HCT116 (cell line): ENCODE measurements around the gene CDK14. TPM values are rescaled to one million over a fixed set of nuclear protein-coding genes. Genes with fewer than 3 reads are reported as not detected.

Source experiments
- ATAC-seq: fragments of 200-7000 bp; cut with Tn5 transposase; 2 replicates; pipeline ENCODE4 v1.9.1; 2020; ENCODE audit warnings: mild to moderate bottlenecking, moderate library complexity
- BruUV-seq: library from RNA; stranded (reverse); fragments of 400-500 nt; replicated peaks from 2 replicates; lab custom pipeline; 2021; lab: Mats Ljungman, UMichigan
- CTCF ChIA-PET: fragments of 300-600 bp; sonication (Branson Sonifier 250); formaldehyde crosslinking; loops from one replicate; lab custom pipeline; 2021; ENCODE audit warnings: antibody characterized with exemption; lab: Charles Lee
- POLR2A ChIA-PET: fragments of 300-600, 350-600 bp; sonication (Branson Sonifier 250); formaldehyde crosslinking; loops from one replicate; lab custom pipeline; 2021; ENCODE audit warnings: antibody characterized with exemption; lab: Charles Lee
- RAD21 ChIA-PET, 2 experiments: fragments of 300-600 bp; sonication (Branson Sonifier 250); formaldehyde crosslinking; loops; one replicate each; lab custom pipeline; 2023; ENCODE audit warnings: low total read pairs in 2 of 2; ENCODE audit not compliant: uncharacterized antibody in 2 of 2, unreplicated experiment in 2 of 2, low non-redundant PET in 1 of 2; lab: Charles Lee
- DNase-seq: peaks from one replicate; pipeline ENCODE4 v3.0.0-alpha.2; 2010; ENCODE audit warnings: low read depth, low spot score
- H2AFZ ChIP-seq: fragments of 200-600 bp; shearing (Covaris generic), sonication (generic); 2 replicates; pipeline ENCODE4 v1.6.1; 2017; ENCODE audit warnings: low read depth, mixed run types, mixed read lengths, antibody characterized with exemption, low read length; ENCODE audit not compliant: poor library complexity, severe bottlenecking
- H3K27ac ChIP-seq: 2 replicates; pipeline ENCODE4 v1.5.1; 2012; ENCODE audit warnings: low read depth, low read length
- H3K27me3 ChIP-seq: fragments of 200-600 bp; sonication (generic); 2 replicates; pipeline ENCODE4 v1.6.1; 2016; ENCODE audit warnings: mixed run types, low read length, mixed read lengths; ENCODE audit not compliant: insufficient read depth
- H3K36me3 ChIP-seq, 2 experiments: fragments of 200-500 bp in 1 of 2; fragments of 200-600 bp in 1 of 2; sonication (Bioruptor generic) in 1 of 2; sonication (generic) in 1 of 2; 2 replicates each; pipeline versions ENCODE4 v1.5.1 to v1.6.1; 2014 to 2016; ENCODE audit warnings: low read length in 2 of 2, inconsistent platforms in 1 of 2, mixed read lengths in 1 of 2, mixed run types in 1 of 2; ENCODE audit not compliant: insufficient read depth in 2 of 2, control insufficient read depth in 1 of 2
- H3K4me1 ChIP-seq, 2 experiments: fragments of 200-600 bp in 1 of 2; sonication (generic) in 1 of 2; 2 replicates each; pipeline versions ENCODE4 v1.5.1 to v1.6.1; 2012 to 2017; ENCODE audit warnings: low read length in 2 of 2, inconsistent platforms in 1 of 2, mild to moderate bottlenecking in 1 of 2, mixed read lengths in 1 of 2, mixed run types in 1 of 2, moderate library complexity in 1 of 2; ENCODE audit not compliant: insufficient read depth in 2 of 2, control insufficient read depth in 1 of 2
- H3K4me2 ChIP-seq: fragments of 200-600 bp; sonication (generic); 2 replicates; pipeline ENCODE4 v1.6.1; 2017; ENCODE audit warnings: mixed run types, low read length, mixed read lengths
- H3K4me3 ChIP-seq, 2 experiments: fragments of 200-600 bp in 1 of 2; sonication (generic) in 1 of 2; replicated peaks in 1 of 2; 2 replicates each; pipeline ENCODE4 v1.5.1; 2011 to 2016; ENCODE audit warnings: low read length in 2 of 2, control low read depth in 1 of 2, low read depth in 1 of 2, mild to moderate bottlenecking in 1 of 2, mixed read lengths in 1 of 2, mixed run types in 1 of 2
- H3K79me2 ChIP-seq: fragments of 200-600 bp; sonication (generic); 2 replicates; pipeline ENCODE4 v1.6.1; 2017; ENCODE audit warnings: mild to moderate bottlenecking, mixed run types, low read length, moderate library complexity, mixed read lengths; ENCODE audit not compliant: insufficient read depth
- H3K9ac ChIP-seq: fragments of 200-600 bp; sonication (generic); 2 replicates; pipeline ENCODE4 v1.6.1; 2016; ENCODE audit warnings: low read length, mixed read lengths
- H3K9me2 ChIP-seq: fragments of 200-600 bp; sonication (generic), shearing (Covaris generic); 2 replicates; pipeline ENCODE4 v1.6.1; 2017; ENCODE audit warnings: mixed run types, mild to moderate bottlenecking, moderate library complexity; ENCODE audit not compliant: insufficient read depth
- H3K9me3 ChIP-seq, 2 experiments: fragments of 200-500 bp in 1 of 2; fragments of 200-600 bp in 1 of 2; sonication (Bioruptor generic) in 1 of 2; sonication (generic) in 1 of 2; 2 replicates each; pipeline ENCODE4 v1.6.1; 2014 to 2017; ENCODE audit warnings: low read length in 2 of 2, mixed read lengths in 2 of 2, inconsistent platforms in 1 of 2, low read depth in 1 of 2, mild to moderate bottlenecking in 1 of 2, mixed run types in 1 of 2, moderate library complexity in 1 of 2; ENCODE audit not compliant: control insufficient read depth in 1 of 2, insufficient read depth in 1 of 2
- H4K20me1 ChIP-seq: fragments of 200-600 bp; sonication (generic), shearing (Covaris generic); 2 replicates; pipeline ENCODE4 v1.6.1; 2017; ENCODE audit warnings: mixed run types, mild to moderate bottlenecking, moderate library complexity; ENCODE audit not compliant: insufficient read depth
- CBX3 ChIP-seq: IDR thresholded peaks from 2 replicates; pipeline ENCODE4 v1.6.1; 2012; ENCODE audit warnings: low read depth
- CEBPB ChIP-seq: IDR thresholded peaks from 2 replicates; pipeline ENCODE4 v1.6.1; 2012; ENCODE audit warnings: low read depth
- EGR1 ChIP-seq: IDR thresholded peaks from 2 replicates; pipeline ENCODE4 v1.6.1; 2012; ENCODE audit warnings: low read depth
- ELF1 ChIP-seq: IDR thresholded peaks from 2 replicates; pipeline ENCODE4 v1.6.1; 2012; ENCODE audit warnings: low read depth, borderline replicate concordance
- EZH2phosphoT487 ChIP-seq: fragments of 200-600 bp; IDR thresholded peaks from 2 replicates; pipeline ENCODE4 v1.6.1; 2018; ENCODE audit warnings: antibody characterized with exemption, borderline replicate concordance
- JUND ChIP-seq: IDR thresholded peaks from 2 replicates; pipeline ENCODE4 v1.6.1; 2012
- POLR2A ChIP-seq: IDR thresholded peaks from 2 replicates; pipeline ENCODE4 v1.7.0; 2011; ENCODE audit warnings: borderline replicate concordance; ENCODE audit not compliant: insufficient read depth, insufficient read length; ENCODE audit errors: extremely low read depth
- RAD21 ChIP-seq: IDR thresholded peaks from 2 replicates; pipeline ENCODE4 v1.6.1; 2012; ENCODE audit warnings: low read depth, mild to moderate bottlenecking
- SRF ChIP-seq: IDR thresholded peaks from 2 replicates; pipeline ENCODE4 v1.6.1; 2012; ENCODE audit warnings: low read depth
- TCF7L2 ChIP-seq: IDR thresholded peaks from 2 replicates; pipeline ENCODE4 v1.7.0; 2011; ENCODE audit warnings: borderline replicate concordance, inconsistent platforms; ENCODE audit not compliant: insufficient read depth, insufficient read length; ENCODE audit errors: extremely low read depth
- ZFX ChIP-seq: fragments of 450-650 bp; IDR thresholded peaks from 2 replicates; pipeline ENCODE4 v1.6.1; 2017
- ZNF274 ChIP-seq: fragments of 200-500 bp; sonication (Bioruptor generic); IDR thresholded peaks from 2 replicates; pipeline ENCODE4 v1.6.1; 2014; ENCODE audit warnings: mild to moderate bottlenecking, low read depth, low read length, inconsistent platforms
- intact Hi-C: fragments of 100-400 bp; cut with micrococcal nuclease; formaldehyde crosslinking; loops from 2 replicates; pipeline ENCODE4 v1.10.0; 2022
- total RNA-seq: library from RNA; stranded (reverse); gene quantifications from one replicate; pipeline ENCODE4 v1.2.1, GENCODE V29; 2021; ENCODE audit not compliant: unreplicated experiment
- TF ChIP-seq, protein P1 (sequence below): IDR thresholded peaks from 2 replicates; pipeline ENCODE4 v1.6.1; 2012
- TF ChIP-seq, protein P2 (sequence below), 3 experiments: fragments of 200-600 bp in 1 of 3; sonication (generic) in 1 of 3; IDR thresholded peaks in 2 of 3; conservative IDR thresholded peaks in 1 of 3; 2 replicates each; pipeline ENCODE4 v1.5.1; 2012 to 2017; ENCODE audit warnings: low read depth in 2 of 3, low read length in 2 of 3, antibody characterized with exemption in 1 of 3, borderline replicate concordance in 1 of 3, control low read depth in 1 of 3, mild to moderate bottlenecking in 1 of 3, mixed read lengths in 1 of 3, mixed run types in 1 of 3, moderate library complexity in 1 of 3; ENCODE audit not compliant: insufficient read depth in 1 of 3

CDK14 gene
- total RNA-seq, 1 experiment from 2014 or later = 10.2 TPM

DNA sequence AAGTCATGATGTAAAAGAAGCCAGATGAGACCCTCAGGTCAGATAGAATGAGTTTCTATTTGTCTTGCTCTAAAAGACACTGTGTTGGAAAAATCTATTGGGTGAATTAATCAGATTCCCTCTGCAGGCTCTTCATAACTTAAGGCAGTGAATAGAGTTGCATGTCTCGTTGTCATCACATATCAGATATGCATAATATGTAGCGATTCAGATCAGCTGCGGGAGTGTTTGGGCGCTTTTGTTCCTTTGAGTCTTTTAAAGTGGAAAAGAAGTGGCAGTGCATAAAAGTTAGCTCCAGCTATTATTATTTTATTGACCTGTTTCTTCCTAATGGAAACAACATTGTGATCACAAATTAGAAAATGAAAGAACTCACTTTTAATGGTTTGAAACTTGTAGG is 84.4 kb downstream of the CDK14 start:
- intact Hi-C loops = no loop called here
- H3K9me2 ChIP-seq = no peaks in the 10 kb centered on the region
- H3K79me2 ChIP-seq = no peaks in the 10 kb centered on the region
- no peaks in the 10 kb centered on the region for H3K4me1 ChIP-seq
- ChIA-PET RAD21 (no interaction called here), CTCF (no interaction called here), POLR2A (no interaction called here)
- no peaks in the 10 kb centered on the region for H3K36me3 ChIP-seq
- TF ChIP-seq TCF7L2 (no peak), EGR1 (no peak), ELF1 (no peak), RAD21 (no peak), SRF (no peak), EZH2phosphoT487 (no peak), POLR2A (no peak), ZNF274 (no peak), JUND (no peak), ZFX (no peak), CEBPB (no peak), CBX3 (no peak)
- TF ChIP-seq, protein P1, sequence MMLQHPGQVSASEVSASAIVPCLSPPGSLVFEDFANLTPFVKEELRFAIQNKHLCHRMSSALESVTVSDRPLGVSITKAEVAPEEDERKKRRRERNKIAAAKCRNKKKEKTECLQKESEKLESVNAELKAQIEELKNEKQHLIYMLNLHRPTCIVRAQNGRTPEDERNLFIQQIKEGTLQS = no peak
- TF ChIP-seq, protein P2, sequence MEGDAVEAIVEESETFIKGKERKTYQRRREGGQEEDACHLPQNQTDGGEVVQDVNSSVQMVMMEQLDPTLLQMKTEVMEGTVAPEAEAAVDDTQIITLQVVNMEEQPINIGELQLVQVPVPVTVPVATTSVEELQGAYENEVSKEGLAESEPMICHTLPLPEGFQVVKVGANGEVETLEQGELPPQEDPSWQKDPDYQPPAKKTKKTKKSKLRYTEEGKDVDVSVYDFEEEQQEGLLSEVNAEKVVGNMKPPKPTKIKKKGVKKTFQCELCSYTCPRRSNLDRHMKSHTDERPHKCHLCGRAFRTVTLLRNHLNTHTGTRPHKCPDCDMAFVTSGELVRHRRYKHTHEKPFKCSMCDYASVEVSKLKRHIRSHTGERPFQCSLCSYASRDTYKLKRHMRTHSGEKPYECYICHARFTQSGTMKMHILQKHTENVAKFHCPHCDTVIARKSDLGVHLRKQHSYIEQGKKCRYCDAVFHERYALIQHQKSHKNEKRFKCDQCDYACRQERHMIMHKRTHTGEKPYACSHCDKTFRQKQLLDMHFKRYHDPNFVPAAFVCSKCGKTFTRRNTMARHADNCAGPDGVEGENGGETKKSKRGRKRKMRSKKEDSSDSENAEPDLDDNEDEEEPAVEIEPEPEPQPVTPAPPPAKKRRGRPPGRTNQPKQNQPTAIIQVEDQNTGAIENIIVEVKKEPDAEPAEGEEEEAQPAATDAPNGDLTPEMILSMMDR (IDR thresholded peaks at IDR 0.05 in 2 of 3, conservative IDR thresholded peaks at IDR 0.05 in 1 of 3; ENCODE audit: borderline replicate concordance in 1 of 3, insufficient read depth in 1 of 3, low read depth in 2 of 3, low read length in 2 of 3) = no peak
- no peak for ATAC-seq
- H3K4me3 ChIP-seq = no peak overlapping the region
- H4K20me1 ChIP-seq = no peaks in the 10 kb centered on the region
- no peak overlapping the region for H2AFZ ChIP-seq
- H3K27me3 ChIP-seq = no peaks in the 10 kb centered on the region
- H3K9me3 ChIP-seq = no peaks in the 10 kb centered on the region
- DNase-seq = no peak
- no peak overlapping the region for H3K27ac ChIP-seq
- BruUV-seq = no TSS peak
- no peak overlapping the region for H3K9ac ChIP-seq
- H3K4me2 ChIP-seq = no peak overlapping the region
